ENCODE results near the gene EPN2.

GRCh38 chr17:19248151-19248927, 11.2 kb downstream of the EPN2 start:
- TF ChIP-seq CTCF (IDR thresholded peaks at IDR 0.05) (no peak), POLR2A (IDR thresholded peaks at IDR 0.05) (no peak)
